Suppressor macrophage treated with lipopolysaccharide for 1 hour (primary cell): ENCODE results near the gene GPR78.
A peak's percentile ranks its signal among the peaks of the same experiment; 100 is the strongest.

ENCODE experiments used
- DNase-seq, 3 donors: peaks; one replicate each; pipeline ENCODE4 v3.0.0-alpha.2; 2020 to 2022

The GPR78 gene

DNA sequence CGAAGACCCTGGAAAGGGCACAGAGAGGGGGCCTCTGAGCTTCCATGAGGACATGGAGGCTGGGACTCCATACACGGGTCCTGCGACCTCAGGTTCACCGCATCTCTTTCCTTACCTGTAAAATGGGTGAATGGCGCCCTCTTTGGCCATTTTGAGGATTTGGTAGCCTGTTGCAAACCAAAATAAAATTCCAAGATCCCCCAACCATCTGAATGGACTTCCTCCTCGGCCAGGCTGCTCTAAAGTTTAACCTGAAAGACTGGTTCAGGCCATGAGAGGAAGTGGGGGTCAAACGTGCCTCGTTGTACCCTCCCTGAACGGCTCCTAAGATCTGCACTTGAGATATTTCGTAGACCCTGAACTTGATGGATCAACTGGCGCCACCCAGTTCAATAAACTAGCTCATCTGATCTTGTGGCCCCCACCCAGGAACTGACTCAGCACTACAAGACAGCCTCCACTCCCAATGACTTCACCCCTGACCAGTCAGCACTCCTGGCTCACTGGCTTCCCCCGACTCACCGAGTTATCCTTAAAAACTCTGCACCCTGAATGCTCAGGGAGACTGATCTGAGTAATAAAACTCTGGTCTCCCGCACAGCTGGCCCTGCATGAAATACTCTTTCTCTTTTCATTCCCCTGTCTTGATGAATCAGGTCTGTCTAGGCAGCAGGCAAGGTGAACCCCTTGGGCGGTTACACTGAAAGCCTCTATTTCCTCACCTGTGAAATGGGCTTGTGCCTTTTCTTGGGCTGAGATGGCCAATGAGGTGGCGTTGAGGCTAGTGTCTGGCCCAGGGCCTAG lies 32.9 kb upstream of the GPR78 start:
- peak; percentile 7 to 20 (median 9) for DNase-seq

DNA sequence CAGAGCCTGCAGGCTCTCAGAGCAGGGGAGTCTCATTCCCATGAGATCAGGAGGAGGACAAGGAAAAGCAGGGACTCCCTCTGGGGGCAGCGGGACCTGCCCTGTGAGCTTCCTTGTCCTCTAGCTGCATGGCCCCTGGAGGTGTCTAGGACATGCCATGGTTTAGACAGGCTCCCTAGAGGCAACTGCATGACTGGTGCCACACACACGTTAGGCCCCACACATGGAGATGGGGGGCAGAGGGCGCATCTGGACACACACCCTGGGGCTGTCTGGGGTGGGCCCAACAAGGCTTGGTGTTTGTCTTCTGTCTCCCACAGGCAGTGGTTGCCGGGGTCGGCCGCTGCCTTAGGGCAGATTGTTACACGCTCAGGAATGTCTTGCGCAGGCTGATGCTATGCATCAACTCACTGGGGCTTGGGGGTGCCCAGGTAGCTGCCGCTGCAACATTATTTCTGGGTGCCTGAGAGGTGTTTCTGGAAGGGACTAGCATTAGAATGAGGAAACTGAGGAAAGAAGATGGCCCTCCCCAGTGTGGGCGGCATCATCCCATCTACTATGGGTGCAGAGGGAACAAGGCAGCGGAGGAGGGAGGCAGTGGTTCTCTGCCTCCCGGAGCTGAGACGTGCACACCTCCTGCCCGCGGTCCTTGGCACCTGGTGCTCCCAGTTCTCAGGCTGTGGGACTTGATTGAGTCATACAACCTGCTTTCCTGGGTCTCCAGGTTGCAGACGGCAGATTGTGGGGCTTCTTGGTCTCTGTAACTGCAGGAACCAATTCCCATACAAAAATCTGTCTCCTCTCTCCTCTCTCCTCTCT lies 32.1 kb upstream of the GPR78 start:
- no peak for DNase-seq

DNA sequence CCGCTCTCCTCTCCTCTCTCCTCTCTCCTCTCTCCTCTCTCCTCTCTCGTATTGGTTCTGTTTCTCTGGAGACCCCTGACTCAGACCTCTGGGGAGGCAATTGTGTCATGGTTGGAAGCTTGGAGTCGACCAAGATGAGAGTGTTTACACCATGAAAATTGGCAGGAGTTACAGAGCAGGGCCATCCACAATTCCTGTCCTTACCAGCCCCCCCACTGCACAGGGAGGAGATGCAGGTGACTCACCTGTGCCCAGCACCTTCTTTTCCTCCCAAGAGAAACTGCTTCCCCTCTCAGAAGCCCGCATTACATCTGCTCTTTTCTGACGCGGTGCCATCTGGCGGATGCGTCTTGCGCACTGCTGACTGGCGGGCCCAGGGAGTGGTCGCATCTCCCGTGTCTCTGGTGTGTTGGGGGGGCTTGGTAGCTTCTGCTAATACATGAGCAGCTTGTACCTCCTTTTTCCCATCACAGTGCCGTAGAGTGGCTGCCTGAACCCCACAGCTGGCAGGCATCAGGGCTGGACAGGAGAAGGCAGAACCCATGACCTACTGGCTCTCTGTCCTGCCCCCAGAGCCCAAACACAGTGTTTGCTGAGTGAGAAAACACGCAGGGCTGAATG lies 31.4 kb upstream of the GPR78 start:
- DNase-seq = no peak

DNA sequence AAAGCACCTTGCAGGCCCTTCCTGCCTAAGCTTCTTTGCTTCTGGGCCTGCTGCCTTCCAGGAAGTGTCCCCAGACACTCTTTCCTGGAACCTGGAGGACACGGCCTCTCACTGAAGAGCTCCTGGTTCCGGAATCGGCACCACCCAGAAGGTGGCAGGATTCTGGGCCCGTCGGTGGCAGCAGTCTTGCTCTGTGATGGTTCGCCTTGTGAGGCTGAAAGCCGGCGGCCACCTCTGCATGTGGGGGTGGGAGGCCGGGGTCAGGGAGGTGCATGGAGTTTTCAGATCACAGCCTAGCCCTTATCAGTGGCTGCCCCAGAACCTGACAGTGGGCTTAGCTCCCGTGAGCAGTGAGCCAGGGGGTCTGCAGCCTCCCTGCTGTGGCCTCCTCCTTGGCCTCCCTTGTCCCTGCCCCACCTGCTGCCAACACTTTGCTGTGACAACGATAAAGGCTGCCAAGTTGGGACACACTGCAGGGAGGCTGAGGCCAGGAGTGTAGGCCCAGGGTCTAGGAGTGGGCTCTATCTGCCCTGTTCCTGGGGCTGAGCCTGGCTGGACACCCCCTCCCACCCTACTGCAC lies 30.8 kb upstream of the GPR78 start:
- DNase-seq = no peak

DNA sequence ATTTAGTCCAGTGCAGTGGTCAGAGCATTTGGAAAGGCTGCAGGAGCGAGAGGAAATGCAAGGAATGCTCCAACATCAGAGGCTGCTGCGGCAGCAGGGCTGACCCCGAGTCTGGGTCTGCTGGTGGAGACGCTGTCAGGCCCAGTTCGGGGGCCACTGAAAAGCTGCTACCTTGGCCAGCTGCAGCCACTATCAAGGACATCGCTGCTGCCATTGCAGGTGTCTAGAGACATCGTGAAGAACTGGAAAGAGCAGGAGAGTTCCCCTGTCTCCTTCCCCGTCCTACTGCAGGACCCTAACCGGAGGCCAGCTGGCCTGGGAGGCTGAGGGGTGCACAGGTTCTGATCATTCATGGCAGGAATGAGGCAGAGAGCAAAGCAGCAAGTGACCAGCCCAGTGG lies 29.5 kb upstream of the GPR78 start:
- DNase-seq = no peak

DNA sequence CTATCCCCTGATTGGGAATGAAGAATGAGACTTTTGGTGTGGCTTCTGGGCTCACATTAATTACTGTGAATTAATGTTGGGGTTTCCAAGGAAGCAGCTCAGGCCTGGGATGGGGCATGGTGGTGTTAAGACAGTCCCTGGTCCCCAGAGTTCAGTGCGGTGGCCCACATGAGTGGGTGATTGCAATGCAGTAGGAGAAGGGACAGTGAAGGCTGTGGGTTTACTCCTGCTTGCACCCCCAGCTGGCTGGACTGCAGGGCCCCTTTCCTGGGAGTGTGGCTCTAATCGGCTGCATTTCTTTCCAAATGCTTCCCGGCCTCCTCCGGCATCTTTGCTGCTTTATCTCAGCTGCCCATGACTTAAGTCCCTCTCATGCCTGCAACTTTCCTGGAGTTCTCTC lies 28.2 kb upstream of the GPR78 start:
- DNase-seq = no peak

DNA sequence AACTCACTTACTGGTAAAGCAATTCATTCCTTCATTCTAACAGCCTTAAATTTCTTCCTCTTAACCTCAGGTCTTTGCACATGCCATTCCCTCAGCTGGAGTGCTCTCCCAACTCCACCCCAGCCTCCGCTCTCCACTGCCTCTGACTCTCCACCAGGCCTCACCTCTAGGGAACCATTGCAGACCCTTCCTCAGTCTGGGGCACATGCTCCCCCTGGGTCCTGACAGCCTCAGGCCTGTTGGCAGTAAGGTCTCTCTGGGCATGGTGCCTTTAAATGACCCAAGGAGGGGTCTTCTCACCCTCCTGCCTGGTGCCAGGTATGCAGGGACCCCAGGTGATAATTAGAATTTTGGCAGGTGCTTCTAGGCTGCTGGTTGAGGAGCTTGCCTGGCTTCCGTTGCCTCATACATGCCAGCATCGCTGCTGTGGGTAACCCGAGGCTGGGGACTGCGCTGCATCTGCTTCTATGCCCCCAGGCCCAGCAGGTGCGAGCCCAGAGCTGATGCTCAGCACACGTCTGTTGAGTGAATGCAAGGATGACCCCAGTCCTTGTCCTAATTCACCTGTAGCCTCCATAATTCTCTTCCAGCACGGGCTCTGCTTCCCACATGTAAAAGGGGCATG lies 27.5 kb upstream of the GPR78 start:
- DNase-seq = no peak

DNA sequence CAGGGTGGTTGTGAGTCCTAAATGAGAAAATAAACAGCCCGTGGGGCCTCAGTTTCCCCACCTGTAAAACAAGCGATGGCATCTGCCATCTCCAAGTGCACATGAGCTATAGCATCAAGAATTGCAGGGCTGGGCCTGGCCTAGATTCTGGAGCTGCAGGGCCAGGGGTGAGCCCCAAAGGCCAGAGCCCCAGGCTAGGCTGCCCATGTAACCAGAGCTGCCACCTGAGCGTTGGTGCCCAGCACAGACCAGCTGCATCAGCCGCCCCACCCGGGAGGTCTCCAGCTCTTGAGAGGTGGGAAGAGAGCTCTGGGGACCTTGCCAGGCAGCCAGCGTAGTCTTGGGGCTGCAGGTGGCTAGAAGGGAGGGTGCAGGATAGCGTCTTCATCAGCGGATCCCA lies 27.0 kb upstream of the GPR78 start:
- no peak for DNase-seq

DNA sequence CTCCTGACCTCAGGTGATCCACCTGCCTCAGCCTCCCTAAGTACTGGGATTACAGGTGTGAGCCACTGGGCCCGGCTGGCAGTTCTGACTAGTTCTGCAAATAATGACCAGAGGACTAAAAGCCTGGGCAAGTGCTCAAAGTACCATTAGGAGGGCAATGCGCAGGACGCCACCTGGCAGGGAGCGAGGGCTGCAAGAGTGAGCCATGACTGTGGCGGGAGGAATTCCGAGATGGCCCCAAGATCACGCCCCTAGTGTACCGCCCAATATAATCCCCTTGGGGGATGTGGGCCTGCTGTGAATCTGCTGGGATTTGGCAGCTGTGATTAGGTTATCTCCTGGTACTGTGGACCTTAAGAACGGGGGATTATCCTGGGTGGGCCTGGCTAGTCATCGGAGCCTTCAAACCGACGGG lies 26.2 kb upstream of the GPR78 start:
- no peak for DNase-seq

DNA sequence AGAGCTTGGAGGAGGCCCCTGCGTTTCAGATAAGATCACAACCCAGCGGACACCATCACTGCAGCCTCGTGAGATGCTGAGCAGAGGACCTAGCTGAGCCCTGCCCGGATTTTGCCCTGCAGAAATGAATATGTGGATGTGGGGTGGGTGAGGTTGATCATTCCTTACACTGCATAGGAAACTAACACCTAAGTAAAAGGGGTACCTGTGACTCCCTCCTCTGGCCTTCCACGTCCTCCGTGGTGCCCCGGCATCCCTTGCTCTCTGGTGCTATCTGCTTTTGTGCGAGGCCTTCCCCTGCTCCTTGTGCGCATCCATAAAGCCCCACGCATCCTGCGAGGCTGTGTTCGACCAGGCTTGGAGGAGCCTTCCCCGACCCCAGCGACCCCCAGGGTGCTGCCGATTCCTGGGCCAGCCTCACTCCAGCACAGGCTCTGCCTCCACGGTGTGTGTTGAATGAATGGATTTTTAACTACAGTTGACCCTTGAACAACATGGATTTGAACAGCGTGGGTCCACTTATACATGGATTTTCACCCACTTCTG lies 25.6 kb upstream of the GPR78 start:
- DNase-seq = no peak

DNA sequence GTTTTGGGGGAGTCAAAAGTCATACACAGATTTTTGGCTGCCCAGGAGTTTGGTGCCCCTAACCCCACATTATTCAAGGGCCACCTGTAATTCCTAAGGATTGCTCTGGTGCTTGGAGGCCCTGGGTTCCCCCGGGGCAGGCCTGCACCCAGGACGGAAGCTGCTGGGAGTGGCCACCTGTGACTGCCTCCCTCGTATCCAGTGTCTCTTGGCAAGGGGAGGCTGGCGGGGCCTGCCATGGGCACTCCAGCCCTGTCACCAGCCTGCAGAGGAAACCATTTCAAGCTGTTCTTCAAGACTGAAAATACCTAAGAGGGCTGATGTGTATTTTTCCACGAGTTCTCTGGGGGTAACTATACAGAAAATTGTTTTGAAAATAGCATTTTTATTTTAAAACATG lies 24.5 kb upstream of the GPR78 start:
- no peak for DNase-seq

DNA sequence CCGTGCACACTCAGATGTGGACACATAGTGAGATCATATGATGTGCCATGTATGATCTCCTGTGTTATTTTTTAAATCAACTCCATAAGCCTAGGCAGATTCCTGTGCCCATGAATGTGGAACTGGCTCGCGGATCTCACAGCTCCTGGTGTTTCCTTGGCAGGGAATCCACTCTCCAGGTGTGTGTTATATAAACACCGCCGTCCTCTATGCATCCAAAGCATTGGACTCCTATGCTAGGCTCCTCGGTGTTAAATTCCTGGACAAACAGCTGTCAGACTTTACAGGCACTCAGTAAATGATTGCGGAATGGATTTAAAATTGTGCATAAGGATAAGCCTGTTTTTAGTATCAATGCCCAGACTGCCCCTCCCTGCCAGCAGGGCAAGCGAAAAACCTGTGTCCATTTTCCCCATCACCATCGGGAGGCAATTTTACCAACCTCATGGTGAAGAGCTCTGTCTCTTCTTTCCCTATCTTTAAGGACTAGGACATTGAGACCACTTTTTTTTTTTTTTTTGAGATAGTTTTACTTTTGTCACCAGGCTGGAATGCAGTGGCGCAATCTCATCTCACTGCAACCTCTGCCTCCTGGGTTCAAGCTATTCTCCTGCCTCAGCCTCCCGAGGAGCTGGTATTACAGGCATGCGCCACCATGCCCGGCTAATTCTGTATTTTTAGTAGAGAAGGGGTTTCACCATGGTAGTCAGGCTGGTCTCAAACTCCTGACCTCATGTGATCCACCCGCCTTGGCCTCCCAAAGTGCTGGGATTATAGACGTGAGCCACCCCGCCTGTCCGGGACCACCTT lies 23.6 kb upstream of the GPR78 start:
- no peak for DNase-seq

DNA sequence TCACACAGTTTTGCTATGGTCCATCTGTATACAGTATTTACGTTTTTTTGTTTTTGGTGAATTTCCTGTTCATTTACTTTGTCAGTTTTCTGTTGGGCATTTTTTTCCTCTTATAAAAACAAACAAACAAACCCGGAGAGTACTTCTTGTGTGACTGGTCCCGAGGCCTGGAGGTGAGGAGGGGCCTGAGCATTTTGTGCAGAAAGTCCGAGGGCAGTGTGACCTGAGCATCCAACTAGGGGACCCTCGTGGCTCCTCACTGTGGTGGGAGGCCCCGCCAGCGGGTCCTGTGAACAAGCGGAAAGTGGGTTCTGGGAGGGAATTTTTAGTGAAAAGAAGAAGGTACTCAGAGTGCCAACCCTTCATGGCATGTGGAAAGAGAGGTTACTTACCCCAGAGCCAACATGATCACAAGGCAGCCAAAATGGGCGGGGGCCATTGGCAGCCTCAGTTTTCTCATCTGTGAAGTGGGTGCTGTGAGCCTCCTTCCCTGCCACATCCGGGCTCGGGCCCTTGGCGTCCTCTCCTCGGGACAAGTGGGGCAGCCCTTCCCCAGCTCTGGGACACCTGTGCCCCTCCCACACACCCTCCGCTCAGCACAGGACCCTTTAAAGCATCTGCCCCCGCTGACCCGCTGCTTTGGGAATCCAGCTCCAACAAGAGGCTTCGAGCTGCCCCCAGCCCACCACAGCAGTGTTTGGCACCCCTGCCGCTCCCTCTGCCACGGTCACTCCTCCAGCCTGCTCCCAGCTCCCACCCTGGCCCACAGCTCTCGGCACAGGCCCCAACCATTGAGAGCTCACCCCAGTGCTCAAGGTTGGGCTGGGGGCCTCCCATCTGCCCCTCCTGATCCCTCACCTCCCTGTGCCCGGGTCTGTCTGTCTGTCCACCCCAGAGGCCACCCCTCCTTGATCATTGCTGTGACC lies 22.8 kb upstream of the GPR78 start:
- no peak for DNase-seq

DNA sequence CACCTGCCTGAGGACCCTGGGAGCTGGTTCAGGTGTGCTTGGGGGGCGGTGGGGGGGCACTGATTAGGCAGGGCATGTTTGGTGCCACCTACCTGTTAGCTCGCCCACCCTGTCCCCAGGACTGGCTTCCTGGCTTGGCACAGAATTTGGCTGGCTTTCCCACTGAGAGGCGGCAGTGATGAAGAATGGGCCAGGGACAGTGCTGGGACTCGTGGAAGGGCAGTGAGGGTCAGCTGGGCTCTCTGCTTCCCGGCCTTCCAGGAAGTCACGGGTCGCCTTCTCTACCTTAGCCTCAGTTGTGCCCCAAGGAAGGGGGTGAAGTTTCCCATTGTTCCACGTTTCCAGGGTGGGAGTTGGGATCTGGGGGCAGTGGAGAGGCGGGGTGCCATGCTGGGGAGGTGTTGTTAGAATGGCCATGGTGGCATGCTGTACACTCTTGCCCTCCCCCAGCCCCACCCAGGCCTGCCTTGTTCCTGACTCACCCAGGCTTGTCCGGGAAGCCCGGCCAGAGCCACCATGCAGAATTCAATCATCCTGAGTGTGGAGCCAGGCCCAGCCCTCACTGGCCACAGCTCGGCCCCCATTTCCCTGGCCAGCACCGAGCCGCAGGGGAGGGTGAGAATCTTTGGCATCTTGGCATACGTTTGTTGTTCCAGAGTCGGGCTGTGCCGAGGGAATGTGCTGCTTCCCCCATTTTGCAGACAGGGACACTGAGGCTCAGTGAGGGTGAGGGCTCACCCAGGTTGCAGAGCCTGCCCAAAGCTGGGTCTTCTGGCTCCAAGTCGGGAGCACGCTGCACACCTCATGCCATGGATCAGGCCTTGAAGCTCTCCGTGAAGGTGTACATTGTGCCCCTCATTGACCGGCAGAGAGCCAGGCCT lies 21.9 kb upstream of the GPR78 start:
- DNase-seq = no peak

DNA sequence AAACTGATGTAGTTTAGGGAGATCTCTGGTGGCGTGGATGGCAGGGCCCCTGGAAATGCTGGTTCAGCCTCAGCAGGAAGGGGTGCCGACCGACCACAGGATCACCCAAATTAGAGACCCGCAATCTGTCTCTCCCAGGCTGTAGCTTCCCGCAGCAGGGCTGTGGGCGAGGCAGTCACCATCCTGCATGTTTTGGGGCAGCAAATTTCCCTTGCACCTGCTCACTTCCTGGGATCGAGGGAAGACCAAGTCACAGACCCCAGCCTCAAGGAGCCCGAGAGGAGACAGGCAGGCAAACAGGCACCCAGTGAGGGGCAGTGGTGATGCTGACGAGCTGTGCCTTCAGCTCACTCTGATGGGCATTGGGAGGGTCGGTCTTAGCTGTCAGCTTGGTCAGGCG lies 21.2 kb upstream of the GPR78 start:
- no peak for DNase-seq

DNA sequence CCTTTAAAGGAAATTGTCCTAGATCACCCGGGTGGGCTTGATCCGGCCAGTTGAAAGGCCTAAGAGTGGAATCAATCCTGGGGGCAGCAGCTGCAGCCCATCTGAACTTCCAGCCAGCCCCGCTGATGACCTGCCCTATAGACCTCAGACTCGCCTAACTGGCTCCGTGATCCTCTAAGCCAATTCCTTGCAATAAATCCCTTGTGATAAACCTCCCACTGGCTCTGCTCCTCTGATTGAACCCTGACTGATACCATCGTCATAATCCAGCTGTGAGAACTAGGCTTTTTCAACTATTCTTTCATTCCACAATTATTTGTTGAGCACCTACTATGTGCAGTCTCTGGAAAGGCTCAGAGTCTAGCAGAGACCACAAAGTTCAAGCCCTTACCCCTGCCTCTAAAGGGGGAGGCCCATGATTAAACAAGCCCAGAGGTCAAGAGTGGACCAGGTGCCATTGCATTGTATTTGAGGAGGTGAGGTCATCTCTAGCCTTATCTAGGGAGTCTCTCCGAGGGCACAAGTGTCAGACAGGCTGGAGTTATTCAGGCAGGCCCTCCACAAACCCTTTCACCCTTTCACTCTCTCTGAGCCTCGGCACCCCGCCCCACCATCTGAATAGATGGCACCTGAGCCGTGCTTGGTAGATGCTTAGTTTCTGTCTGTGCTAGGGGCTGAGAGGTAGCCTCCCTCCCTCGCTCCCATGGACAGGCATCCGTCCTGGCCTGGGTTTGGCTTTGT lies 20.5 kb upstream of the GPR78 start:
- DNase-seq = no peak

DNA sequence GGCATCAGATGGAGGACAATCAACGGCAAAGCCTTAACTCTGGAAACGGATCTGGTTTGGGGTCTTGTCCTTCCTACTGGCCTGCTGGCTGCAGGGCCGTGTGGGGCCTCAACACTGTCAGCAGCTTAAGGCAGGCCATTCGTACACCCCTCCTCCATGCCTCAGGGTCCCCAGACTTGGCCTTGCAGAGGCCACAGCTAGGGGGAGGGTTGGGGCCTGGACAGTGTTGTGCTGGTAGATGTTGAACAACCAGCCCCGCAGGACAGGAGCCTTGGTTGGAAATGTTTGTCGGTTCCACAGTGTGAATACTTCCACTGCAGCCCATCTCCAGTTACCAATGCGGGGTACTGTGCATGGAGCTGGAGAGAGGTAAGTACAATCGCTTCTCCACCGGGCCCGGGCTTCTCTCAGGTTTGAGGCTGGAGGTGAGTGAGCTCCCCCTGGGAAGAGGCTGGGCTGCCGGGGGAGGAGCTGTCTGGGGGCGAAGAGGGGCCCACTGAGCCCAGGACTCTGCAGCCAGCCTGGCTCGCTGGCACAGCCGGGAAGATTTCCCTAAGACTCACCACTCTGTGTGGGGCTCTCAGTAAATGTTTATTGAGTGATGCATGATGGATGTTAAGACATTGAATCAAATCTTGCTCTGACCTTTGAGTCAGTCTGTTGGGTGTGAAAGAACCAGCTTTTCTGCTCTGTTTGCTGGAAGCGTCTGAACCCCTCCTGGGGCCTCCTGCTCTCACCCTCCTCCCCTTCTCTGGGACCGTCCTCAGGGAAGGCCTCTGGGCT lies 19.7 kb upstream of the GPR78 start:
- DNase-seq = no peak

DNA sequence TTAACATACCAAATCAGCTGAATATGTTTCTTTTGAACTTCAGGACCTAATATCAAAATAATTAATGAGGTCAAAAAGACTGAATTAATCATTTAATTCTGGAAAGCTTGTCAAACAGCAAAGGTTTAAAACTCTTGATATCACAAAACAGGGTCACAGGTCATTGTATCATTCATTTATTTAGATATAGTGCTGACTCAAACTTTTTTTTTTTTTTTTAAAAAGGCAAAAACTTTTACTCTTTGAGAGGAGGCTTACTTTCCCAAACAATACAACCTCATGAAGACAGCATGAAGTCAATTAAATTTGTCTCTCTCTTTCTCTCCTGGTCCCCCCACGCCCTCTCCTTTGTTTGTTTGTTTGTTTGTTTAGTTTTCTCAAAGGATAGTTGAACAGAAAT lies 15.6 kb upstream of the GPR78 start:
- no peak for DNase-seq
